GM21717 (cell line): ENCODE data around the gene BCL2L13.
"Not testable (repeated sequence)": the region's sequence is repeated elsewhere in the genome, so short reads cannot be mapped to it uniquely, and the experiment has no call there.

Experiments used
- ATAC-seq: cut with Tn5 transposase; IDR thresholded peaks from one replicate; pipeline ENCODE4 v1.9.1; 2021; ENCODE audit warnings: mild to moderate bottlenecking, moderate library complexity; ENCODE audit not compliant: unreplicated experiment

The BCL2L13 gene

DNA sequence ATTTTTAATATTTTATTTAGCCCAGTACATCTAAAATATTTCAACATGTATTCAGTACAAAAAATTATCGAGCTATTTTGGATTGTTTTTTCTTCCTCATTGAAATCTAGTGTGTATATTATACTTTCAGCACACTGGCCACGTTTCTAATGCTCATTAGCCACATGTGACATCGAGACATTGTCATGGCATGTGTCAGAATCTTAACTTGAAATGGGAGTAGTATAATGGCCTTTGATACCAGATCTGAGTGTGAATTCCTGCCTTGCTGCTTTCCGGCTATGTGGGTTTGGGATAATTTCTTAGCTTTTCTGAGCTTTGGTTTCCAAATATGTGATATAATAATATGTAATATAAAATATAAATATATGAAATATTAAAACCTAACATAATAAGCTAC, 54.3 kb downstream of the BCL2L13 start:
- no peak for ATAC-seq

GRCh38 chr22:17694193-17694592, 55.6 kb downstream of the BCL2L13 start:
- ATAC-seq, result no peak

GRCh38 chr22:17694752-17695151, 56.2 kb downstream of the BCL2L13 start:
- no peak for ATAC-seq

- no peak for ATAC-seq
These were observed 57.4 kb downstream of the BCL2L13 start for GRCh38 chr22:17695986-17696385.

DNA sequence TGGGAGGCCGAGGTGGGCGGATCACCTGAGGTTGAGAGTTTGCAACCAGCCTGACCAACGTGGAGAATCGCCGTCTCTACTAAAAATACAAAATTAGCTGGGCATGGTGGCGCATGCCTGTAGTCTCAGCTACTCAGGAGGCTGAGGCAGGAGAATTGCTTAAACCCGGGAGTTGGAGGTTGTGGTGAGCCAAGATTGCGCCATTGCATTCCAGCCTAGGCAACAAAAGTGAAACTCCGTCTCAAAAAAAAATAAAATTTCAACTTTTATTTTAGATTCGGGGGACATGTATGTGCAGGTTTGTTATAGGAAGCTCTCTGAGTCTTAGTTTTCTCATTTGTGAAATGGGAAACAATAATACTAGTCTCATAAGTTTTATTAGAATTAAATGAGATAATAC, 58.6 kb downstream of the BCL2L13 start:
- not testable (repeated sequence) for ATAC-seq

GRCh38 chr22:17698276-17698675, 59.7 kb downstream of the BCL2L13 start:
- ATAC-seq, result not testable (repeated sequence)

DNA sequence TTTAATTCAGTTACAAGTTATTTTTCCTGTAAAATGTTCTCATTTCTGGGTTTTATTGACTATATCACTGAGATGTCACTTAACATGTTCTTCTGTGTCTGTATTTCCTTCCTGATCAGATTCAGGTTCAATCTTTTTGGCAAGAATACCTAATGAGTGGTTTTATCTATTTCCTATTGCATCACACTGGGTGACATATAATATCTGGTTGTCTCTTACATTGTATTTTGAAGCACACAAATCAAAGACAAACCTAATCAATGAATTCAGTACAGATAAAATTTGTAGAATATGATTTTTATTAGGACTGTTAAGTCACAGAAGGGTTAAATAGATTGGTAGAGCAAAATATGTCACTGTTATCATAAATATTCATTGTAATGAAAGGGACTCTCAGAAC, 60.4 kb downstream of the BCL2L13 start:
- ATAC-seq, result no peak

DNA sequence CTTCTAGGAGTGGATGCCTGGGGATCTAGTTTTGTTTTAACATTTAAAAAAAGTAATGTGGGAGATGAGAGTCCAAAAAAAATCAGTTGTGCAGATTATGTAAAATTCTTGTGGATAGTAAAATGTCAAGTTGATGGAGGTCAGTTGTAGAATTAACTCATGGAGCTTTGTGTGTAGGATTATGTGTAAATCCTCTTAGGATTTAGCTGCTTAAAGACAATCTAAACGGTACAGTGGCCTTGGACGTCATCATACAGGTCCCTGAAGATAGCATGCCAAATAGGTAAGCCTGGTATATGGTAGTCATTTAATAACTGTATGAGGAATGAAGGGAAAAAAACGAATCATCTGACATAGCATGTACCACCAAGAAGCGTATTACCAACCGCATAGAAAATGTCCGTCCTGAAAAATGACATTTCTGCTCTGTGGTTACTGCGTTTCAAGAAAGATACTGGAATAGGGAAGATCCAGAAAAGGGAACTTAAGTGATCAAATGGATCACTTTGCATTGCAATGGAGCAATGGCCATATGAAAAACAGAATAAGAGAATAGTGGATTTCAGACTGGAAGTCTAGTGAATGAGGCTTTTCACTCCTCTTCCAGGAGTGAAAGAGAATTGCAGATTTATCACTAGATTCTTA, 61.3 kb downstream of the BCL2L13 start:
- ATAC-seq, result no peak

- ATAC-seq, result no peak
These were observed 62.2 kb downstream of the BCL2L13 start for GRCh38 chr22:17700778-17701177.

DNA sequence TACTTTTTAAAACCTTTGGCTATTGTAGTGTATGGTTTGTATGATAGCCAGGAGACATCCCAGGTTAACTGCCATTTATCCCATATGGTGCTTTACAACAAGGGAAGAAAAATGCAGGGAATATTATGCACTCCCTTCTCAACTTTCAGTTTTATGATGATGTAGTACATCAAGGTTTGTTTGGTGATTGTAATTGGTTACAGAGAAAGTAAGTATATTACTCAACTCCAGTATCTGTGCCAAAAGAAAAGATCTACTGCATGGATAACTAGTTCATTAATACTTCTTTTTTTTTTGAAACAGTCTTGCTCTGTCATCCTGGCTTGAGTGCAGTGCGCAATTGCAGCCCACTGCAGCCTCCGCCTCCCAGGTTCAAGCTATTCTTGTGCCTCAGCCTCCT, 65.3 kb downstream of the BCL2L13 start:
- ATAC-seq, result no peak

- no peak for ATAC-seq
These were observed 67.0 kb downstream of the BCL2L13 start for GRCh38 chr22:17705546-17705945.

- peak; percentile 86 for ATAC-seq
These were observed 67.7 kb downstream of the BCL2L13 start for GRCh38 chr22:17705951-17706900.

DNA sequence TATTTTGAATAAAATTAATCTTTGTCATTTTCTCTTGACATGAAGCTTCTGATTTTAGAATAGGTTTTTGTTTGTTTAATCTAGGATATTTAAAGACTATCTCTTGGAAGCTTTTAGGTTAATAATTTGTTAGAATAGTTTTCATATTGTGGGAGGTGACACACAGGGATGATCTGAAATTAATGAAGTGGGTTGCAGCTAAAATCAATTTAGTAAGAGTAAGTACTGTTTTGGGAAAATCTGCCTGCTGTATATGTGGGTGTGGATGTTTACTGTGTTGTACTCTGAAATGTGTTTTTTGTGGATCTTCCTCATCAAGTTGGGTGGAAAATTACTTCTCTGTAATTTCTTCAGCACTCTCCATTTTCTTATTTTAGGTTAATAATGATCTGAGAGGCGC, 68.4 kb downstream of the BCL2L13 start:
- ATAC-seq, result no peak

GRCh38 chr22:17707526-17707925, 69.0 kb downstream of the BCL2L13 start:
- ATAC-seq, result no peak

- ATAC-seq, result no peak
These were observed 71.5 kb downstream of the BCL2L13 start for GRCh38 chr22:17710023-17710422.

DNA sequence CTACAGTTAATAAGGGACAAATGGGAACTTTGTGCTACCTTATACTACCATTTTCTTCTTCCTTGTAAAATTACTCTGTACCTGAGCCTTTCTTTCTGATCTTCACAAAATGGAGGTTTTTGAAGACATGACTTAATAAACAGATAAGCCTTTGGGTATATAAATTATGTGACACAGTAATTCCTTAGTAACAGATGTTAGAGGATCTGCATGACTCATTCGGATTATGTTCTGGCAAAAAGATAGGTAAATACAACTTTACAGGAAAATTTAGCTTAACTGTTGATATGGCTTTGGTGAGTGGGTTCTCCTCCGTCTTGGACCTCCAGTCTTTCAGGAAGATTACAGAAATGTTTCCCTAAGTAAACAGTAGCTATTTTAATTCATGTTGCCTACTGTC, 73.9 kb downstream of the BCL2L13 start:
- no peak for ATAC-seq

- no peak for ATAC-seq
These were observed 78.0 kb downstream of the BCL2L13 start for GRCh38 chr22:17716529-17716928.

- ATAC-seq, result no peak
These were observed 79.2 kb downstream of the BCL2L13 start for GRCh38 chr22:17717708-17718107.

DNA sequence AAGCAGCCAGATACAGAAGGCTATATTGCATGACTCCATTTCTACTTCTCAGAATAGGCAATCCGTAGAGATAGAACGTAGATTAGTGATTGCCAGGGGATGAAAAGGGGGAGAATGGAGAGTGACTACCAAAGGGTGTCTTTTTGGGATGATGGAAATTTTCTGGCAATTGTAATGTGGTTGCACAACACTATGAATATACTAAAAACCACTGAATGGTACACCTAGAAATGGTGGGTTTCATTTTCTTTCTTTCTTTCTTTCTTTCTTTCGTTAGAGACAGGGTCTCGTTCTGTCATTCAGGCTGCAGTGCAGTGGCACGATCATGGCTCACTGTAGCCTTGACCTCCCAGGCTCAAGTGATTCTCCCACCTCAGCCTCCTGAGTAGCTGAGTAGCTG, 81.4 kb downstream of the BCL2L13 start:
- no peak for ATAC-seq

DNA sequence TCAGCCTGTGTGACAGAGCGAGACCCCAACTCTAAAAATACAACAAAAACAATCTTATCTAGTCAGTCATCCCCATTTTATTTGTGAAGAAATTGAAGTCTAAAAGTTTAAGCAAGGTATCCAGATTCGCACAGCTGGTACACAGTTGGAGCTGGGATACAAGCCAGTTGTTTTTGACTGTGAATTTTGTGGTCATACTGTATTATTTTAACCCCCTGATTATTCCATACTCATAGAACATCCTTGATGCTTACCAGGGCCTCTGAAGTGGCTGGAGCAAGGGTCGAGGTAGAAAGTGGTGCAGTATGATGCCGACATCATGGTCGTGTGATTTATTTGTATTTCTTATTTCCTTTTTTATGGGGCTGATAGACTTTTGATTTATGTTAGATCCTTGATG, 85.7 kb downstream of the BCL2L13 start:
- ATAC-seq, result no peak

- ATAC-seq, result no peak
These were observed 86.3 kb downstream of the BCL2L13 start for GRCh38 chr22:17724678-17725499.

DNA sequence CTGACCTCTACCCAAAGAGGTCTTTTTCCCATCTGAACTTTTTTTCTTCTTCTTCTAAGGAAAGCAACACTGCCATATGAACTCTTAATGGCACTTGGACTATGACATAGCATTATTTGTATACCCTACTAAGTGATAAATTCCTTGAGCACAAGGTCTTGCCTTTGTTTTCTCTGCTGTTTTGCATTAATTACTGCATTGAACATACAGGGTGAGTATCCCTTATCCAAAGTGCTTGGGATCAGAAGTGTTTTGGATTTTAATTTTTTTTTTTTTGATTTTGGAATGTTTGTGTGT, 86.9 kb downstream of the BCL2L13 start:
- ATAC-seq, result no peak
